ENCODE data around the gene OTOP2.

GRCh38 chr17:74907012-74907411, 17.1 kb upstream of the OTOP2 start:
- TF ChIP-seq SUZ12 (IDR thresholded peaks at IDR 0.05) (no peak), ZNF384 (IDR thresholded peaks at IDR 0.05) (no peak), SP1 (IDR thresholded peaks at IDR 0.05) (no peak), ARNT (IDR thresholded peaks at IDR 0.05) (no peak), HDGF (IDR thresholded peaks at IDR 0.05; ENCODE audit: borderline replicate concordance) (no peak), CTBP1 (IDR thresholded peaks at IDR 0.05; ENCODE audit: borderline replicate concordance) (no peak), TARDBP (IDR thresholded peaks at IDR 0.05) (no peak), FOXM1 (IDR thresholded peaks at IDR 0.05; ENCODE audit: borderline replicate concordance) (no peak)
